COLO668 (cell line): ENCODE measurements around the gene PPP4C.
A peak's percentile ranks its signal among the peaks of the same experiment; 100 is the strongest.
"Not testable (repeated sequence)": the region's sequence is repeated elsewhere in the genome, so short reads cannot be mapped to it uniquely, and the experiment has no call there.

ENCODE experiments used
- DNase-seq: peaks from one replicate; lab custom pipeline; 2025; ENCODE audit not compliant: unreplicated experiment; lab: John Stamatoyannopoulos, UW

The PPP4C gene

DNA sequence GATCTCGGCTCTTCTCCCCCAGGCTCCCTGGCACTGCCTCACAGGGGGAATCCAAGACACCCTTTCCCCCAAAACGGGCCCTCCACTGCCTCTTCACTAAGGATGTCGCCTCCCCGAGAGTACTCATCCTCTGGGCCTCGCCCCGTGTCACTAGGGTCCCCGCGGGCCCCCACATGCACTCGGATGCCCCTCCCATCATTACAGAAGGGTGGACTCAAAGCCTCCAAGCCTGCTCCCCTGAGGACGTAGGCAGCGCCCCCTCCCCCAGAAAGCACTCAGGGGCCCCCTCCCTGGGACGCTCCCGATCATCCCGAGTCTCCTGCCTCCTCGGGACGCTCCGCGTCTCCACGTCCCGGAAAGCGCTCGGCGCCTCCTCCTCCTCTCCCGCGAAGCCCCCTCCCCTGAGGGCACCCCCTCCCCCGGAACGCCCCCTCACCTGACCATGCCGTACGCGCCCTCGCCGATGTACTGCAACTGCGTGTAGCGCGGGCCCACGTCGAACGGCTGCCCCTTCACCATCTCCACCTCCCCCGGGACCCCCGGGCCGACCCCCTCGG is 46.9 kb downstream of the PPP4C start:
- DNase-seq, result no peak

DNA sequence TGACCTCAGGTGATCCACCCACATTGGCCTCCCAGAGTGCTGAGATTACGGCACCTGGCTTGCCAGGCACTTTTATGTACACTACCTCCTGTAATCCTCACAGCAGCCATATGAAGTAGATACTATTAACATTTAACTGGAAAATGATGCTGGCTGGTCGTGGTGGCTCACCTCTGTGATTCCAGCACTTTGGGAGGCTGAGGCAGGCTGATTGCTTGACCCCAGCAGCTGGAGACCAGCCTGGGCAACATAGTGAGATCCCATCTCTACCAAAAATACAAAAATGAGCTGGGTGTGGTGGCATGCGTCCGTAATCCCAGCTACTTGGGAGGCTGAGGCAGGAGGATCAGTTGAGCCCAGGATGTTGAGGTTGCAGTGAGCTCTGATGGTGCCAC is 49.2 kb downstream of the PPP4C start:
- DNase-seq, result no peak

DNA sequence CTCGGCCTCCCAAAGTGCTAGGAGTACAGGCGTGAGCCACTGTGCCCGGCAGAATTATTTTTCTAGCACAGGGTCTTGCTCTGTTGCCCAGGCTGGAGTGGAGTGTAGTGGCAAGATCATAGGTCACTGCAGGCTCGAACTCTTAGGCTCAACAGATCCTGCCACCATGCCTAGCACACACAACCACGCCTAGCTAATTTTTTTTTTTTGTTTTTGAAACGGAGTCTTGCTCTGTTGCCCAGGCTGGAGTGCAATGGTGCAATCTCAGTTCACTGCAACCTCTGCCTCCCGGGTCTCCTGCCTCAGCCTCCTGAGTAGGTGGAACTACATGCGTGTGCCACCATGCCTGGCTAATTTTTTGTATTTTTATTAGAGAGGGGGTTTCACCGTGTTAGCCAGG is 49.9 kb downstream of the PPP4C start:
- DNase-seq, result not testable (repeated sequence)

DNA sequence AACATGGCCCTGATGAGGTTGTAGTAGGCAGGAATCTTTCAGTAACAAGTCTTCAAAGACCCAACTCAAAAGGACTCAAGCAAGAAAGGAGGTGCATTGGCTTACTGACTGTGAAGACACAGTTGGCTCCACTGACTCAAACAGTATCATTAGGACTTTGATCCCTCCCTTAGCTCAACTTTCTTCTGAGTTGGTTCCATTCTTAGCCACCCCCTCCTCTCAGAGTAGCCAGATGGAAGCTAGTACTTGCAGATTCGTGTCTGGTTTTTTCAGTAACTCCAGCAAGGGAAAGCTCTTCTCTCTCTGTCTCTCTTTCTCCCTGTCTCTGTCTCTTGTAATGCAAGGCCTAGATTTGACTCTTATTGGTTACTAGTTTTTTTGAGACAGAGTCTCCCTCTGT is 52.2 kb downstream of the PPP4C start:
- DNase-seq, result no peak

DNA sequence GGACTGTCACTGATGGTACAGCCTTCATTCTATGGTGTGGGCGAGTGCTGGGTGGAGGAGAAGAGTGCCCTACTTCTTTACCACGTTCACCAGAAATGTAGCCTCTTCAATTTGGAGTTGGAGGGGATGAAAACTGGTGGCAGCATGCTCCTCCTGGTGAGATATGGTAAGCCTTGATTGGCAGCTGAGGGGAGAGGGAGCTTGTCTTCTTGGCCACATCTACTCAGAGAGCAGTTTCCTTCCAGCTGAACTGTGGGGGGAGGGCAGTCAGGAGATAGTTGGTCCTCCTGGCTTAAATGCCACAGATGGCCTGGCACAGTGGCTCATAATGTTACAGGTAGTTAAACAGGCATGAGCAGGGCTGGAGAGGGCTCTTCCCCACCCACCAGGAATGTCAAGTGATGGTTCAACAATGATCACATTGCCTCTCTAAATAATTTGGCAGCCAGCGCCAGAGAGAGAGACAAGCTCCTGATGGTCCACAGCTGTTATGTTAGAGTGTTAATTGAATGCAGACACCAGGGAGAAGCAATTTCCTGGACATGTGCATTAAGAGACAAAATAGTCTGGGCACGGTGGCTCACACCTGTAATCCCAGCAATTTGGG is 56.2 kb downstream of the PPP4C start:
- DNase-seq, result peak; percentile 67

DNA sequence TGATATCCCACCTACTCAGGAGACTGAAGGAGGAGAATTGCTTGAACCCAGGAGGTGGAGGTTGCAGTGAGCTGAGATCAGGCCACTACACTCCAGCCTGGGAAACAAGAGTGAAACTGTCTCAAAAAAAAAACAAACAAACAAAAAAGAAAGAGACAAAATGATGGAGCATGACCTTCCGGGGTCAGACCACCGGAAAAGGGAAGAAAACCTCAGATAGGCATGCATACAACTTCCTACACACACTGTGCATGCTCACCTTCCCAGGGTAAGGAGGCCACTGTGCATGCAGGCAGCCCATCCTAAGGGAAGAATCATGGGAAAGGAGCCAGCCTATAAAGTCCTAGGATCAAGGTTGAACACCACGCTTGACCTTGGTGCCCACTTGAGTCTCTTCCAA is 56.8 kb downstream of the PPP4C start:
- no peak for DNase-seq
